ENCODE results near the gene STRIT1. TPM values are rescaled to one million over a fixed set of nuclear protein-coding genes. Genes with fewer than 3 reads are reported as not detected.
"Not testable (repeated sequence)": the region's sequence is repeated elsewhere in the genome, so short reads cannot be mapped to it uniquely, and the experiment has no call there.

STRIT1 gene
- total RNA-seq, 1 donor from 2014 or later, result not detected

DNA sequence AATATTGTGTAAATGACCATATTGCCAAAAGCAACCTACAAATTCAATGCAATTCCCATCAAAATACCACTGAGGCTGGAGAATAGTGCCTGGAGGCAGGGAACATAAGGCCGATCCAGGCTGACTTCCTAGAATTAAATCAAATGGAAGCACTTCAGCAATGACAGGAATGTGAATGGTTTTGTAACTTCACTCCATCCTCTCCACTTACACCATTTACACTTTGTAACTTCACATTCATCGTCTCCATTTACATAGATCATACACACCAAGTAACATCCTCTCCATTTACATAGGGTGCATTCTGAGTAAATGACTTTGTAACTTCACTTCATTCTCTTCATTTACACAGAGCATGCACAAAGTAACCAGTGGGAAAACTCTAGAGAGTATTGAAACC, 11.6 kb downstream of the STRIT1 start:
- no peaks in the 10 kb centered on the region for H3K9me3 ChIP-seq (ENCODE audit: insufficient read depth, low read depth, low read length)
- peak; percentile 9 for FAIRE-seq
- H3K9ac ChIP-seq (ENCODE audit: low read length), result no peak overlapping the region
- H2AFZ ChIP-seq (ENCODE audit: low read depth, low read length), result no peak overlapping the region
- H3K4me2 ChIP-seq (ENCODE audit: low read length), result peak overlapping the region; percentile 45
- H3K36me3 ChIP-seq (ENCODE audit: insufficient read depth, low read length), result no peaks in the 10 kb centered on the region
- Mint-ChIP-seq H3K4me3 (ENCODE audit: unreplicated experiment) (no peak overlapping the region), H3K36me3 (ENCODE audit: low read depth, unreplicated experiment) (peaks cover 2% of the 10 kb centered on the region), H3K4me1 (ENCODE audit: low read depth, unreplicated experiment) (peaks cover 6% of the 10 kb centered on the region), H3K9me3 (ENCODE audit: unreplicated experiment) (peaks cover 13% of the 10 kb centered on the region), H3K27me3 (ENCODE audit: low read depth, unreplicated experiment) (no peaks in the 10 kb centered on the region), H3K27ac (ENCODE audit: unreplicated experiment) (peak overlapping the region; percentile 35)
- H3K4me3 ChIP-seq (ENCODE audit: insufficient read depth, low read depth, low read length), result no peak overlapping the region
- no peak overlapping the region for H3K27ac ChIP-seq (ENCODE audit: low read depth, low read length)
- peak; percentile 38 for DNase-seq (ENCODE audit: low read depth)
- peaks cover 3% of the 10 kb centered on the region for H3K4me1 ChIP-seq (ENCODE audit: insufficient read depth, low read length)
- H3K27me3 ChIP-seq (ENCODE audit: insufficient read depth, low read length), result no peaks in the 10 kb centered on the region
- TF ChIP-seq, protein P1, sequence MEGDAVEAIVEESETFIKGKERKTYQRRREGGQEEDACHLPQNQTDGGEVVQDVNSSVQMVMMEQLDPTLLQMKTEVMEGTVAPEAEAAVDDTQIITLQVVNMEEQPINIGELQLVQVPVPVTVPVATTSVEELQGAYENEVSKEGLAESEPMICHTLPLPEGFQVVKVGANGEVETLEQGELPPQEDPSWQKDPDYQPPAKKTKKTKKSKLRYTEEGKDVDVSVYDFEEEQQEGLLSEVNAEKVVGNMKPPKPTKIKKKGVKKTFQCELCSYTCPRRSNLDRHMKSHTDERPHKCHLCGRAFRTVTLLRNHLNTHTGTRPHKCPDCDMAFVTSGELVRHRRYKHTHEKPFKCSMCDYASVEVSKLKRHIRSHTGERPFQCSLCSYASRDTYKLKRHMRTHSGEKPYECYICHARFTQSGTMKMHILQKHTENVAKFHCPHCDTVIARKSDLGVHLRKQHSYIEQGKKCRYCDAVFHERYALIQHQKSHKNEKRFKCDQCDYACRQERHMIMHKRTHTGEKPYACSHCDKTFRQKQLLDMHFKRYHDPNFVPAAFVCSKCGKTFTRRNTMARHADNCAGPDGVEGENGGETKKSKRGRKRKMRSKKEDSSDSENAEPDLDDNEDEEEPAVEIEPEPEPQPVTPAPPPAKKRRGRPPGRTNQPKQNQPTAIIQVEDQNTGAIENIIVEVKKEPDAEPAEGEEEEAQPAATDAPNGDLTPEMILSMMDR (IDR thresholded peaks at IDR 0.05; ENCODE audit: insufficient read depth, low read depth, low read length), result no peak
- TF ChIP-seq EZH2 (IDR thresholded peaks at IDR 0.05; ENCODE audit: insufficient read depth, low read length), result no peak
- no peaks in the 10 kb centered on the region for H3K79me2 ChIP-seq (ENCODE audit: insufficient read depth, low read length)
- no peaks in the 10 kb centered on the region for H4K20me1 ChIP-seq (ENCODE audit: insufficient read depth, low read length)

DNA sequence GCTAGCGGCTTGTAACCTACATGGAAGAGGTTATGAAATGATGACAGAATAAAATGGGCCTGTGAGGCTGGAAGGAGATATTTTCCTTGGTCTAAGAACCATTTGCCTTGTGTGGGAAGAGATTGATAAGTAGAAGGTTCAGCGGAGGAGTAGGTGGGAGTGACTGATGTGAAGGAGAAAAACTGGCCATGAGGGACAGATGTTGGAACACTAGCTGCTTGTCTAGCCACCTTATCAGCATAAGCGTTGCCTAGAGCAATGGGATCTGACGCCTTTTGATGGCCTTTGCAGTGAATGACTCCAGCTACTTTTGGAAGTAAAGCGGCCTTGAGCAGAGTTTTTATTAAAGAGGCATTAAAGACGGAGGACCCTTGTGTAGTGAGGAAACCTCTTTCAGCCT, 17.4 kb downstream of the STRIT1 start:
- H3K36me3 Mint-ChIP-seq (ENCODE audit: low read depth, unreplicated experiment); H3K9me3 ChIP-seq (ENCODE audit: insufficient read depth, low read depth, low read length); H3K4me2 ChIP-seq (ENCODE audit: low read length); H3K27ac ChIP-seq (ENCODE audit: low read depth, low read length); H2AFZ ChIP-seq (ENCODE audit: low read depth, low read length); H3K4me3 ChIP-seq (ENCODE audit: insufficient read depth, low read depth, low read length); H3K4me1 Mint-ChIP-seq (ENCODE audit: low read depth, unreplicated experiment); FAIRE-seq; H3K27me3 ChIP-seq (ENCODE audit: insufficient read depth, low read length); H3K4me3 Mint-ChIP-seq (ENCODE audit: unreplicated experiment); H3K4me1 ChIP-seq (ENCODE audit: insufficient read depth, low read length); H3K36me3 ChIP-seq (ENCODE audit: insufficient read depth, low read length); H4K20me1 ChIP-seq (ENCODE audit: insufficient read depth, low read length); H3K9ac ChIP-seq (ENCODE audit: low read length); H3K27me3 Mint-ChIP-seq (ENCODE audit: low read depth, unreplicated experiment); H3K27ac Mint-ChIP-seq (ENCODE audit: unreplicated experiment); DNase-seq (ENCODE audit: low read depth); H3K79me2 ChIP-seq (ENCODE audit: insufficient read depth, low read length): not testable (repeated sequence)
- H3K9me3 Mint-ChIP-seq (ENCODE audit: unreplicated experiment), result peaks cover 13% of the 10 kb centered on the region

DNA sequence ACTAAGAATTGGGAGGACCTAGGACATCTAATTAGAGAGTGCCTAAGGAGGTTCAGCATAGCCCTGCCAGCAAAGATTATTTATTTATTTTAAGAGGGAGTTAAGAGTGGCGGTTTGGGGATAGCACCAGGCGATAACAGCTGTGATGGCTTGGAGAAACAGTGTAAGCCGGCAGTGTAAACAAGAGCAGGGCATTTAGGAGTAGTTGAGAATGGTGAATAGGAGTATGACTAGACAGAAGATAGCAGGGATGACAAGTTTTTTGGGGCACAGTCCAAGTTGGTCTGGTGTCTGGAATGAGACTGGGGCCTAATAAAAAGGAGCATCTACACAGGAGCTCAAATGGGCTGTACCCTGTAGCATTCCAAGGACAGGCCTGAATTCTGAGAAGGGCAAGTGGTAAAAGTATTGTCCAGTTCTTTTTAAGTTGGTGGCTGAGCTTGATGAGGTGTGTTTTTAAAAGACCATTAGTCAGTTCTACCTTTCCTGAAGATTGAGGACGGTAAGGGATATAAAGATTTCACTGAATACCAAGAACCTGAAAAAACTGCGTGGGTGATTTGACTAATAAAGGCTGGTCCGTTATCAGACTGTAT, 18.2 kb downstream of the STRIT1 start:
- H3K27ac ChIP-seq (ENCODE audit: low read depth, low read length); DNase-seq (ENCODE audit: low read depth); H3K36me3 ChIP-seq (ENCODE audit: insufficient read depth, low read length); H3K27me3 ChIP-seq (ENCODE audit: insufficient read depth, low read length); H3K27me3 Mint-ChIP-seq (ENCODE audit: low read depth, unreplicated experiment); H3K4me3 Mint-ChIP-seq (ENCODE audit: unreplicated experiment); H3K79me2 ChIP-seq (ENCODE audit: insufficient read depth, low read length); H4K20me1 ChIP-seq (ENCODE audit: insufficient read depth, low read length); H3K4me1 ChIP-seq (ENCODE audit: insufficient read depth, low read length); H2AFZ ChIP-seq (ENCODE audit: low read depth, low read length); H3K4me3 ChIP-seq (ENCODE audit: insufficient read depth, low read depth, low read length); FAIRE-seq; H3K36me3 Mint-ChIP-seq (ENCODE audit: low read depth, unreplicated experiment); H3K9ac ChIP-seq (ENCODE audit: low read length); H3K9me3 ChIP-seq (ENCODE audit: insufficient read depth, low read depth, low read length); H3K27ac Mint-ChIP-seq (ENCODE audit: unreplicated experiment); H3K4me2 ChIP-seq (ENCODE audit: low read length): not testable (repeated sequence)
- H3K9me3 Mint-ChIP-seq (ENCODE audit: unreplicated experiment), result peaks cover 11% of the 10 kb centered on the region
- H3K4me1 Mint-ChIP-seq (ENCODE audit: low read depth, unreplicated experiment), result peaks cover 13% of the 10 kb centered on the region

DNA sequence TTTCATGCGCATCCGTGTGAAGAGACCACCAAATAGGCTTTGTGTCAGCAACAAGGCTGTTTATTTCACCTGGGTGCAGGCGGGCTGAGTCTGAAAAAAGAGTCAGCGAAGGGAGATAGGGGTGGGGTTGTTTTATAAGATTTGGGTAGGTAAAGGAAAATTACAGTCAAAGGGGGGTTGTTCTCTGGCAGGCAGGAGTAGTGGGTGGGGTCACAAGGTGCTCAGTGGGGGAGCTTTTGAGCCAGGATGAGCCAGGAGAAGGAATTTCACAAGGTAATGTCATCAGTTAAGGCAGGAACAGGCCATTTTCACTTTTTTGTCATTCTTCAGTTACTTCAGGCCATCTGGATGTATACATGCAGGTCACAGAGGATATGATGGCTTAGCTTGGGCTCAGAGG, 19.0 kb downstream of the STRIT1 start:
- H3K79me2 ChIP-seq (ENCODE audit: insufficient read depth, low read length); FAIRE-seq; H3K36me3 ChIP-seq (ENCODE audit: insufficient read depth, low read length); H3K27ac Mint-ChIP-seq (ENCODE audit: unreplicated experiment); H2AFZ ChIP-seq (ENCODE audit: low read depth, low read length); H3K4me1 ChIP-seq (ENCODE audit: insufficient read depth, low read length); DNase-seq (ENCODE audit: low read depth); H3K36me3 Mint-ChIP-seq (ENCODE audit: low read depth, unreplicated experiment); H4K20me1 ChIP-seq (ENCODE audit: insufficient read depth, low read length); H3K9me3 ChIP-seq (ENCODE audit: insufficient read depth, low read depth, low read length); H3K9me3 Mint-ChIP-seq (ENCODE audit: unreplicated experiment); H3K4me3 Mint-ChIP-seq (ENCODE audit: unreplicated experiment); H3K4me2 ChIP-seq (ENCODE audit: low read length); H3K27me3 Mint-ChIP-seq (ENCODE audit: low read depth, unreplicated experiment); H3K27me3 ChIP-seq (ENCODE audit: insufficient read depth, low read length); H3K4me3 ChIP-seq (ENCODE audit: insufficient read depth, low read depth, low read length); H3K9ac ChIP-seq (ENCODE audit: low read length); H3K27ac ChIP-seq (ENCODE audit: low read depth, low read length): not testable (repeated sequence)
- peaks cover 17% of the 10 kb centered on the region for H3K4me1 Mint-ChIP-seq (ENCODE audit: low read depth, unreplicated experiment)

All from astrocyte (in vitro differentiated cells and primary cell).